Epithelial cell of prostate (primary cell): ENCODE data around the gene ULBP1.
"Not testable (repeated sequence)": the region's sequence is repeated elsewhere in the genome, so short reads cannot be mapped to it uniquely, and the experiment has no call there.

ENCODE experiments used
- DNase-seq: peaks from one replicate; pipeline ENCODE4 v3.0.0-alpha.2; 2011; ENCODE audit warnings: low read depth, low spot score
- H3K27ac ChIP-seq: fragments of 450-650 bp; 2 replicates; pipeline ENCODE4 v1.5.1; 2017; ENCODE audit warnings: mild to moderate bottlenecking

Gene ULBP1

GRCh38 chr6:149968909-149969308 lies 5.2 kb downstream of the ULBP1 start:
- not testable (repeated sequence) for DNase-seq, H3K27ac ChIP-seq

DNA sequence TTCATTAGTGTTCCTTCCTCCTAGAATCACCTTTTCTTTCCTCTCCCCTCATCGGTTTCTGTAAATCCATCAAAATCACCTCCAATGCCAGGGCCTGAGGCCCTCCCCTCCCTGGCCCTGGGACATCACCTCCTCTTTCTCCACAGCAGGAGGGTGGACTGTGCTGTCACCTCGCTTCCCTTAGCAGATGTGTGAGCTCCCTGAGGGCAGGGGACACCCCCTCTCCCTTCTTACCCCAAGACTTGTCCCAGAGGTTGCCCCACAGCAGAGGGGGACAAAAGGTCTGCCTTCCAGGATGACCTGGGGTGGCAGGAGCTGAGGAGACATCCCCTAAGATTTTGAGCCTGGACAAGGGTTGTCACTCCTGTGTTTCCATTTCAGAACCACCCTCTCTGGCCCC lies 5.9 kb downstream of the ULBP1 start:
- no peak overlapping the region for H3K27ac ChIP-seq

DNA sequence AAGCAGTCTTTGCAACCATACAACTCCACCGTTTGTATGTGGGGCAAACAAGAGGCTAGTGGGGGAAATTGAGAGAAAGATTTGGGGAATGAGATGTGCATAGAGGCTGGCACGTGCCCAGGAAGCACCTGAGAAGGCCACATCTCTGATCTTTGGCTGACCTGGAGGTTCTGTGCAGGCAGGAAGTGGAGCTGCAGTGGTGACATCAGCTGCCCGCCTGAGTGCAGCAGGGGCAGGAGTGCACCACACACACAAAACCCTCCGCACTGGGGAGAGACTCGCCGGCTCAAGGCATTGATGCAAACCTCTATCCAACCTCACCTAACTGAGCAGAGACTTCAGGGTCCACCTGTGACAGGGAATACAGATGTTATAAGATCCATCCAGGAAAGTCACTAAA lies 10.7 kb downstream of the ULBP1 start:
- not testable (repeated sequence) for DNase-seq

More for the DNA sequence above, 5.9 kb downstream of the ULBP1 start:
- DNase-seq = no peak

GRCh38 chr6:149974825-149975224 lies 11.1 kb downstream of the ULBP1 start:
- DNase-seq = no peak
- no peak overlapping the region for H3K27ac ChIP-seq

More for the DNA sequence above, 10.7 kb downstream of the ULBP1 start:
- not testable (repeated sequence) for H3K27ac ChIP-seq

GRCh38 chr6:149975400-149975799 lies 11.7 kb downstream of the ULBP1 start:
- DNase-seq = no peak
- no peak overlapping the region for H3K27ac ChIP-seq

DNA sequence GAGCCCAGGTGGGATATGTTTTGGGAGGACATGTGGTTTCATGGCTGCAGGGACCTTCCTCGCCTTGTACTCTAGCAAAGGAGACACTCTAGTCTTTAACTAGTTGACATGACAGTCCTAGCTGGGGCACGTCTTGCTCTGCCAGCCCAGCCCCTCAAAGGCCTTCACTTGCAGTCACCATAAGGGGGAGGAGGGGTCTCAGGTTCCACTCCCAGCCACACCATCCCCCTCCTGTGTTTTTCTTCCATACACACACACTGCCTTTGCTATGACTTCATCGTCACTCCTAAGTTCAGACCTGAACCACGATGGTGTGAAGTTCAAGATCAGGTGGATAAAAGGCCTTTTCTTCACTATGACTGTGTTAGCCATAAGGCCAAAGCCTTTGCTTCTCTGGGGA lies 13.5 kb downstream of the ULBP1 start:
- no peak for DNase-seq
- no peak overlapping the region for H3K27ac ChIP-seq

- no peak for DNase-seq
These were observed 14.9 kb downstream of the ULBP1 start for GRCh38 chr6:149978610-149979009.

DNA sequence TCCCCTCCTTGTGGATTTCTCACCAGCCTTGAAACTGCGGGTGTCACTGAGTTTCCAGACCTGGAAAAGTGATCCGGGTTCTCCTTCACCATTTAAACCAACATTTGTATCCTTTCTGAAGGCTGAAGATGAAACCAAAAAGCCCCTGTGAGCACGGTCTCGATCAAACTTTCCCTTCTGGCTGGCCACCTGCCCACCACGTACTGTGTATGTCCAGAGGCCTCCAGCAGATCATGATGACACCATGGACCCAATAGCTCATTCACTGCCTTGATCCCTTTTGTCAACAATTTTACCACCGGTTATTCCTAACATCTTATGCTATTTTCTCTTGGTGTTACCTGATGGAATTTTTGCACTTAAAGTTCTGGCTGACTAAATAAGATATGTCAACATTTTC lies 15.6 kb downstream of the ULBP1 start:
- no peak for DNase-seq
- no peak overlapping the region for H3K27ac ChIP-seq

More at GRCh38 chr6:149978610-149979009, 14.9 kb downstream of the ULBP1 start:
- no peak overlapping the region for H3K27ac ChIP-seq

- H3K27ac ChIP-seq = no peak overlapping the region
- no peak for DNase-seq
These were observed 19.4 kb downstream of the ULBP1 start for GRCh38 chr6:149983145-149983544.

- DNase-seq = no peak
- no peak overlapping the region for H3K27ac ChIP-seq
These were observed 21.0 kb downstream of the ULBP1 start for GRCh38 chr6:149984773-149985172.

- H3K27ac ChIP-seq = no peak overlapping the region
- no peak for DNase-seq
These were observed 21.8 kb downstream of the ULBP1 start for GRCh38 chr6:149985481-149985937.

- DNase-seq = no peak
- H3K27ac ChIP-seq = no peak overlapping the region
These were observed 23.9 kb downstream of the ULBP1 start for GRCh38 chr6:149987602-149988107.

GRCh38 chr6:149988550-149989346 lies 25.0 kb downstream of the ULBP1 start:
- DNase-seq = no peak
- H3K27ac ChIP-seq = no peak overlapping the region

GRCh38 chr6:149990212-149990660 lies 26.5 kb downstream of the ULBP1 start:
- no peak overlapping the region for H3K27ac ChIP-seq
- DNase-seq = no peak

GRCh38 chr6:149990661-149991471 lies 27.1 kb downstream of the ULBP1 start:
- H3K27ac ChIP-seq = no peak overlapping the region
- DNase-seq = no peak

- not testable (repeated sequence) for DNase-seq, H3K27ac ChIP-seq
These were observed 27.7 kb downstream of the ULBP1 start for GRCh38 chr6:149991472-149991795.

DNA sequence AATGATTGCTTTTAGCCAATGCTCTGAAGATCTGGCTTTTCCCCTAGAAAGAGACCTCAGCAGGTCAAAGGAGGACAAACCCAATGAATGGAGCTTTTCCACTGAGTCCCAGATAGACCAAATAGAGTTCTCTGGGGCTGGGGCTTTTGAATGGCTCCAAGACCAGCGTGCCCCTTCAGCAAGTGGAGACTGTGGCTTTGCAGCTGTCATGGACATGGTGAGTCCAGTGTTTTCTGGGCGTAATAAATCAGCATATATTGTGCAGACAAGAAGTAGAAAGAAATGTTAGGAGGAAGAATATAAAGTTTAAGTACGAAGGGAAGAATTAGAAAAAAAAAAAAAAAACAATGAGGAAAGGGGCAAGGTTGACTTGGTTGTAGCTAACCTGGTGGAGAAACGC lies 28.1 kb downstream of the ULBP1 start:
- no peak for DNase-seq
- no peak overlapping the region for H3K27ac ChIP-seq

- no peak overlapping the region for H3K27ac ChIP-seq
- no peak for DNase-seq
These were observed 31.6 kb downstream of the ULBP1 start for GRCh38 chr6:149995235-149995750.

DNA sequence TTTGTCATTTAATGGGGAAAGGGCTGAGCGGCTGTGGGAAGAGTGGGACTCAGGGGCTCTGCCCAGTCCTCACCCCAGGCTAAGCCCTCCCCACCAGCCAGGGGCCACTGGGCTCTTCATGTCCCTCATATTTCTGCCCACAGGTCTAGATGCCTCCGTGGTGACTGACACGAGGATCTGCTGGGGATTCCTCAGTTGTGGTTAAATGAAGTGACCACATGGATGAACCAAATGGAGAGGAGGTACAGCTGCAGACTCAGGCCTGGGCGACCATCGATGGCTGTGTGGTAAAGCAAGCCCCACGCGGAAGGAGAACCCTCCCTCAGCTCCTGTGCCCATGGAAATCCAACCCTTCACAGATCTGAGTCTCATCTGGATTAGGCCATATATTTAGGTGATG lies 32.2 kb downstream of the ULBP1 start:
- no peak overlapping the region for H3K27ac ChIP-seq
- DNase-seq = no peak

DNA sequence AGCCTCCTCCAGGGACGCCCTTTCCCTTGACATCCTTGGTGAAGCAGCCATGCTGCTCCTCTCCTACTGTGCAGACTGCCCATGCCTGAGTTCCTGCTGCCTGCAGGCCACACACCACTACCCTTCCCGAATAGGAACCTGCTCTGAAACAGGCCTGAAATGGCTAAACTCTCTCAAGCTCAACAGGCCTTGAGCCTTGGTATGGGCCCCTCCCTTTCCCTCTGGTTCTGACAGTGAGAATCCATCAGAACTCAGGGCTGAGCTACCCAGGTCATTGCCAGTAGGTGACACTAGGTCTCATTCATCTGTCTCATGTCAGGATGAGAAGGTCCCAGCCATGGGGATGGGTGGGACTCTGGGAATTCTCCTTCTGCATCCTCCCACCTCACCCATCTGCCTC lies 35.9 kb downstream of the ULBP1 start:
- H3K27ac ChIP-seq = no peak overlapping the region
- DNase-seq = no peak
